SK-N-MC (cell line): ENCODE data around the gene TXNRD1.

Experiments used
- EZH2 ChIP-seq: fragments of 200-600 bp; sonication (generic); IDR thresholded peaks from one replicate; pipeline ENCODE4 v1.6.1; 2017; ENCODE audit warnings: antibody characterized with exemption
- FOXP2 ChIP-seq: optimal IDR thresholded peaks from 2 replicates; pipeline ENCODE3; 2011; ENCODE audit warnings: mild to moderate bottlenecking, moderate library complexity; ENCODE audit not compliant: insufficient read depth; ENCODE audit errors: extremely low read length, control extremely low read depth
- POLR2AphosphoS5 ChIP-seq: IDR thresholded peaks from 2 replicates; pipeline ENCODE4 v1.6.1; 2012; ENCODE audit warnings: mild to moderate bottlenecking, low read depth, low read length, borderline replicate concordance

GRCh38 chr12:104348994-104349494 is 133.5 kb downstream of the TXNRD1 start:
- TF ChIP-seq POLR2AphosphoS5: no peak
- TF ChIP-seq EZH2: no peak
- TF ChIP-seq FOXP2: no peak
